Effector memory CD4-positive, alpha-beta T cell (primary cell): ENCODE data around the gene CAMTA1.

Source experiments
- DNase-seq, 3 donors: peaks; one replicate each; pipeline ENCODE4 v3.0.0-alpha.2; 2020
- H3K27ac ChIP-seq: 2 replicates; pipeline ENCODE4 v1.7.0; 2013; ENCODE audit warnings: mild to moderate bottlenecking, low read length, moderate library complexity; ENCODE audit not compliant: insufficient read depth, poor library complexity, severe bottlenecking
- H3K27me3 ChIP-seq: replicated peaks from 2 replicates; pipeline ENCODE4 v1.7.0; 2013; ENCODE audit warnings: mild to moderate bottlenecking, low read length; ENCODE audit not compliant: insufficient read depth, control insufficient read depth, poor library complexity, severe bottlenecking
- H3K36me3 ChIP-seq: 2 replicates; pipeline ENCODE4 v1.7.0; 2013; ENCODE audit warnings: mild to moderate bottlenecking, low read length, moderate library complexity; ENCODE audit not compliant: control insufficient read depth, insufficient read depth
- H3K4me1 ChIP-seq: 2 replicates; pipeline ENCODE4 v1.7.0; 2013; ENCODE audit warnings: low read length, mild to moderate bottlenecking; ENCODE audit not compliant: control insufficient read depth, insufficient read depth, poor library complexity, severe bottlenecking
- H3K4me3 ChIP-seq: 2 replicates; pipeline ENCODE4 v1.7.0; 2013; ENCODE audit warnings: low read length, low read depth, mild to moderate bottlenecking; ENCODE audit not compliant: insufficient read depth, poor library complexity, severe bottlenecking
- H3K9me3 ChIP-seq: 2 replicates; pipeline ENCODE4 v1.7.0; 2013; ENCODE audit warnings: mild to moderate bottlenecking, low read length, moderate library complexity; ENCODE audit not compliant: control insufficient read depth

Gene CAMTA1

GRCh38 chr1:7436056-7437005 lies 651.1 kb downstream of the CAMTA1 start:
- Histone ChIP-seq H3K9me3 (no peaks in the 10 kb centered on the region), H3K27ac (no peak overlapping the region), H3K27me3 (no peaks in the 10 kb centered on the region), H3K4me1 (no peaks in the 10 kb centered on the region), H3K4me3 (no peak overlapping the region), H3K36me3 (no peaks in the 10 kb centered on the region)
- no peak for DNase-seq

DNA sequence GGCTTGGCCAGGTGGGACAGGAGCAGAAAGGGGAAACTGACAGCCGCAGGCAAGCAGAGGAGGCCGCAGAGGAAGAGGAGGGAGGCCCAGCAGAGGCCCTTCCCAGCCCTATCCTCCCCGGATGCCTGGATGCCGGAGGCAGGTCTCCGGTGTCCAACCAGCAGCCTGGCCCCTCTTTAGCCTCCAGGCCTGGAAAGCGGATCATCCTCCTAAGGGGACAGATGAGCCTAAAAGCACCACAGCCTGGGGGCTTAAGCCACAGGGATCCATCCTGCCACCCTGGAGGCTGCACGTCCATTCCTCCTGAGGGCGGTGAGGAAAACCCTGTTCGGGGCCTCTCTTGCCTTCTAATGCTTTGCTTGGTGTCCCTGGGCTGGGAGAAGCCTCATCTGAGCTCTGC lies 651.8 kb downstream of the CAMTA1 start:
- H3K4me3 ChIP-seq = no peak overlapping the region
- H3K9me3 ChIP-seq = no peaks in the 10 kb centered on the region
- no peaks in the 10 kb centered on the region for H3K27me3 ChIP-seq

GRCh38 chr1:7437608-7438395 lies 652.5 kb downstream of the CAMTA1 start:
- no peaks in the 10 kb centered on the region for H3K36me3 ChIP-seq
- H3K27me3 ChIP-seq = no peaks in the 10 kb centered on the region
- no peak overlapping the region for H3K27ac ChIP-seq
- no peak overlapping the region for H3K4me3 ChIP-seq
- no peaks in the 10 kb centered on the region for H3K4me1 ChIP-seq
- no peak for DNase-seq
- no peaks in the 10 kb centered on the region for H3K9me3 ChIP-seq

More for the DNA sequence above, 651.8 kb downstream of the CAMTA1 start:
- H3K27ac ChIP-seq = no peak overlapping the region
- no peaks in the 10 kb centered on the region for H3K36me3 ChIP-seq
- H3K4me1 ChIP-seq = no peaks in the 10 kb centered on the region
- no peak for DNase-seq

- Histone ChIP-seq H3K4me1 (no peaks in the 10 kb centered on the region), H3K36me3 (no peaks in the 10 kb centered on the region), H3K27ac (no peak overlapping the region), H3K4me3 (no peak overlapping the region), H3K9me3 (no peaks in the 10 kb centered on the region), H3K27me3 (no peaks in the 10 kb centered on the region)
- DNase-seq = no peak
These were observed 653.1 kb downstream of the CAMTA1 start for GRCh38 chr1:7438396-7438785.

DNA sequence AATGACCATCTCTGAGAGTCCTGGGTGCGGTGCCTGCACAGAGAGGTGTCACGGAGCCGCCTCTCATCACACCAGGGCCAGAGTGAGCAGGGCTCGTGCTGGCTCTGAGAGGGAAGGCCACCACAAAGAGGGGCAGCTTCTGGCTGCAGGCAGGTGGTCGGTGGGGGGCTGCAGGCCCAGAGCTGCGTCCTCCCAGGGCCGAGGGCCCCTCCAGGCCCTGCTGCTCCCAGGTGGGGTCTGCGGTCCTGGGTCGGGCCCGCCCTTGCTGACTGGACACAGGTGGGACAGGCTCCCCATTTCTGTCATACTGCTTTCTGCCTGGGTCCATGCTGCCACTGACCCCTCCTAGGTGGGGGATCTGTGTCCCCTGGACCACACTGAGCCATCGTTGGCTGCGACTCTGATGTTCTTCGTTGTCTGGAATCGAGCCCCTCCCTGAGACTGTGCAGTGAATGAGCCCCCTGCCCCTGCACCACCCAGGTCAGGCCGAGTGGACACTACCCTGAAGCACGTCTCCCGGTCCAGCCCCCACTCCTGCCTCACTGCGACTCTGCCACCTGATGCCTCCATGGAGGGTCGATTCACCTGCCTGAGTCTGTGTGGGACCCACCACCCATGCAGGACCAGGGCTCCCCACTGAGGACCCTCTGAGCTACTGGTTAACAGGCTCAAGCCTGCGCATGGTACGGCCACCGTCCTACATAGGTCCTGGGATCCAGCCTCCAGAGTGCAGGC lies 653.8 kb downstream of the CAMTA1 start:
- no peak overlapping the region for H3K4me3 ChIP-seq
- H3K27me3 ChIP-seq = no peaks in the 10 kb centered on the region
- DNase-seq = no peak
- H3K4me1 ChIP-seq = no peaks in the 10 kb centered on the region
- no peak overlapping the region for H3K27ac ChIP-seq
- H3K36me3 ChIP-seq = no peaks in the 10 kb centered on the region
- no peaks in the 10 kb centered on the region for H3K9me3 ChIP-seq

GRCh38 chr1:7440154-7440553 lies 654.9 kb downstream of the CAMTA1 start:
- no peak overlapping the region for H3K4me3 ChIP-seq
- H3K36me3 ChIP-seq = no peaks in the 10 kb centered on the region
- no peak overlapping the region for H3K27ac ChIP-seq
- no peaks in the 10 kb centered on the region for H3K4me1 ChIP-seq
- H3K27me3 ChIP-seq = no peaks in the 10 kb centered on the region
- H3K9me3 ChIP-seq = no peaks in the 10 kb centered on the region
- DNase-seq = no peak

DNA sequence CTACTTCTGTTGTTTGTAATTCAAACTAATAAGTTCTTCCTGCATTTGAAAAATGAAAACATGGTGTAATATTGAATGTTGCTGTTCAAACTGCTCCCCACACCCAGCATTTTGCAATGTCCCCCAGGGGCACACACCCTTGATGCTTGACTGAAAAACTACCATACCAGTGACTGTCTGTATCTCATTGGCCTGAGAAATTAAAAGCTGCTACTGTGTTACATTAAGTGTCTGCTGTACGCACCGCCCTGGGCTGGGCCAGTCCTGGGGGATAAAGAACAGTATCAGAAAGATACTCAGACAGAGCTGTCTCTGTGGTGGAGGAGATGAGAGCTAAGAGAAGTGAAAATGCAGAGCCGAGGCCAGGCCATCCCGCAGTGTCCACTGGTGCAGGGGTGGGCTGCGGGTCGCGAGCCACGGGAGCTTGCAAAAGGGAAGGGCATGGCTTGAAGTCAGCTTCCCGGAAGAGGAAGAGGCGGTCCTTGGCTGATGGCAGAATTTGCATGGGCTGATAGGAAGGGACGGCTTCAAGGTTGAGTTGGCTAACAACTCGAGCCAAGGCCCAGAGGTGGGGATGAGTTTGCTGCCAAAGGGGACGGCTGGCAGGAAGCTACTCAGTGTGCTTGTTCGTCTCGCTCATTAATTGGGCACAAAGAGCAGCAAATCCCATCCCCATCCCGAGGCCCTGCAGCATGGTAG lies 656.0 kb downstream of the CAMTA1 start:
- no peaks in the 10 kb centered on the region for H3K36me3 ChIP-seq
- H3K4me1 ChIP-seq = no peaks in the 10 kb centered on the region
- H3K27me3 ChIP-seq = no peaks in the 10 kb centered on the region
- H3K27ac ChIP-seq = no peak overlapping the region
- no peaks in the 10 kb centered on the region for H3K9me3 ChIP-seq
- H3K4me3 ChIP-seq = no peak overlapping the region
- DNase-seq = no peak

DNA sequence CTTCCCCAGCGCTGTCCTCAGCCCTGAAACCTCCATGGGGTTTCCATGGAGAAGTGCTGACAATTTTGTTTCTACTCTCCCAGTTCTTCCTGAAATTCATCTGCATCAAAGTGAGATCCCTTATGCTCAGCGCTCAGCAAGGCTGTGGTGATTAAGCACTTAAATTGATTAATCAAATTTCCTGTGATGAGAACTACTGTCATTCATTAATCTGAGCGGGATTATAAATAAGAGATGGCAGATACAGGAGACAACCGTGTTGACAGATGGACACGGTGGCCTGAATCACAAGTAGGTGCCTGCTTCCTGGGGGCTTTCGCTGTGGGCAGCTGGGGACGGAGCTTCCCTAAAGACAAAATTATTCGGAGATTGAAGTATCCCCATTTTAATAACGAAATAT lies 656.8 kb downstream of the CAMTA1 start:
- Histone ChIP-seq H3K4me3 (no peak overlapping the region), H3K27ac (no peak overlapping the region), H3K36me3 (no peaks in the 10 kb centered on the region), H3K9me3 (no peaks in the 10 kb centered on the region), H3K27me3 (no peaks in the 10 kb centered on the region), H3K4me1 (no peaks in the 10 kb centered on the region)
- no peak for DNase-seq

GRCh38 chr1:7442918-7443317 lies 657.7 kb downstream of the CAMTA1 start:
- no peaks in the 10 kb centered on the region for H3K36me3 ChIP-seq
- H3K27ac ChIP-seq = no peak overlapping the region
- no peaks in the 10 kb centered on the region for H3K4me1 ChIP-seq
- no peak overlapping the region for H3K4me3 ChIP-seq
- no peaks in the 10 kb centered on the region for H3K9me3 ChIP-seq
- no peak for DNase-seq
- H3K27me3 ChIP-seq = no peaks in the 10 kb centered on the region
